ENCODE results near the gene PLCL1. TPM values are rescaled to one million over a fixed set of nuclear protein-coding genes. Genes with fewer than 3 reads are reported as not detected.

PLCL1 gene
- total RNA-seq: 78.6 TPM
- long read RNA-seq, full-length matches to known transcripts: 41 of 48 reads
- long read RNA-seq, partial matches to known transcripts: 5 of 48 reads
- long read RNA-seq, other reads (novel, unspliced or antisense): 2 of 48 reads

GRCh38 chr2:197804049-197804757 is at the start of gene PLCL1:
TSS of gene PLCL1 (plus strand) at chr2:197804593.
- peaks cover 79% of the 10 kb centered on the region for H3K4me1 ChIP-seq
- H3K27me3 ChIP-seq (ENCODE audit: low read depth): no peaks in the 10 kb centered on the region
- H3K9me3 ChIP-seq (replicated peaks): no peaks in the 10 kb centered on the region
- peak; percentile 46 for TF ChIP-seq CTCF (IDR thresholded peaks at IDR 0.05; ENCODE audit: borderline replicate concordance)
- peak within 1 kb of the TSS; percentile 91 for H3K4me3 ChIP-seq
- DNase-seq: peak; percentile 95
- intact Hi-C loops (cut with micrococcal nuclease): loop anchor here (5.0 to 10.0 kb wide), 3 partner anchors 253 to 491 kb away; no protein-coding TSS in a partner anchor
- no peaks in the 10 kb centered on the region for H3K36me3 ChIP-seq
- H3K27ac ChIP-seq (replicated peaks): peak within 1 kb of the TSS; percentile 85

- no peaks in the 10 kb centered on the region for H3K4me1 ChIP-seq
- H3K27ac ChIP-seq (replicated peaks): no peak overlapping the region
- no peaks in the 10 kb centered on the region for H3K27me3 ChIP-seq (ENCODE audit: low read depth)
- no peak for TF ChIP-seq CTCF (IDR thresholded peaks at IDR 0.05; ENCODE audit: borderline replicate concordance)
- intact Hi-C loops (cut with micrococcal nuclease): no loop called here
- DNase-seq: no peak
- no peaks in the 10 kb centered on the region for H3K36me3 ChIP-seq
- no peak overlapping the region for H3K4me3 ChIP-seq
- H3K9me3 ChIP-seq (replicated peaks): peaks cover 24% of the 10 kb centered on the region
Observed at GRCh38 chr2:197759013-197759412, 45.4 kb upstream of the PLCL1 start.

- DNase-seq: no peak
- intact Hi-C loops (cut with micrococcal nuclease): no loop called here
- H3K36me3 ChIP-seq: no peaks in the 10 kb centered on the region
- H3K27ac ChIP-seq (replicated peaks): no peak overlapping the region
- no peaks in the 10 kb centered on the region for H3K27me3 ChIP-seq (ENCODE audit: low read depth)
- H3K4me3 ChIP-seq: no peak overlapping the region
- TF ChIP-seq CTCF (IDR thresholded peaks at IDR 0.05; ENCODE audit: borderline replicate concordance): no peak
- H3K4me1 ChIP-seq: no peaks in the 10 kb centered on the region
- peaks cover 24% of the 10 kb centered on the region for H3K9me3 ChIP-seq (replicated peaks)
Observed at GRCh38 chr2:197759625-197760292, 44.6 kb upstream of the PLCL1 start.

- peak; percentile 17 for DNase-seq
- H3K27ac ChIP-seq (replicated peaks): no peak overlapping the region
- H3K36me3 ChIP-seq: no peaks in the 10 kb centered on the region
- no peak overlapping the region for H3K4me3 ChIP-seq
- TF ChIP-seq CTCF (IDR thresholded peaks at IDR 0.05; ENCODE audit: borderline replicate concordance): no peak
- no peaks in the 10 kb centered on the region for H3K27me3 ChIP-seq (ENCODE audit: low read depth)
- no peaks in the 10 kb centered on the region for H3K4me1 ChIP-seq
- peaks cover 24% of the 10 kb centered on the region for H3K9me3 ChIP-seq (replicated peaks)
- intact Hi-C loops (cut with micrococcal nuclease): no loop called here
Observed at GRCh38 chr2:197760293-197760657, 44.1 kb upstream of the PLCL1 start.

GRCh38 chr2:197777823-197778407 is 26.5 kb upstream of the PLCL1 start:
- TF ChIP-seq CTCF (IDR thresholded peaks at IDR 0.05; ENCODE audit: borderline replicate concordance): peak; percentile 80
- Histone ChIP-seq H3K36me3 (no peaks in the 10 kb centered on the region), H3K4me1 (no peaks in the 10 kb centered on the region), H3K9me3 (replicated peaks) (no peaks in the 10 kb centered on the region), H3K4me3 (no peak overlapping the region), H3K27ac (replicated peaks) (no peak overlapping the region), H3K27me3 (ENCODE audit: low read depth) (no peaks in the 10 kb centered on the region)
- DNase-seq: no peak
- intact Hi-C loops (cut with micrococcal nuclease): loop anchor here (5.0 kb wide), 1 partner anchor 71 kb away; the partner anchor contains the start of gene MARS2

All from left ventricle myocardium inferior (tissue), 1 donor.